HepG2 (cell line): Measurements from ENCODE around the gene USP5. TPM values are rescaled to one million over a fixed set of nuclear protein-coding genes. Genes with fewer than 3 reads are reported as not detected.

ENCODE experiments used
- CAMTA2 ChIP-seq: sonication (generic); formaldehyde crosslinking; IDR thresholded peaks from 2 replicates; pipeline ENCODE4 v1.4.0; 2020; ENCODE audit warnings: mild to moderate bottlenecking, missing genetic modification reagents, borderline replicate concordance
- CEBPB ChIP-seq: IDR thresholded peaks from 2 replicates; pipeline ENCODE4 v1.6.1; 2011; ENCODE audit warnings: low read depth, low read length, improper control_type of control experiment, borderline replicate concordance
- CEBPG ChIP-seq: IDR thresholded peaks from 2 replicates; pipeline ENCODE4 v1.6.1; 2016
- CREBL2 ChIP-seq: sonication (generic); formaldehyde crosslinking; IDR thresholded peaks from 2 replicates; pipeline ENCODE4 v1.8.1; 2023; ENCODE audit warnings: missing genetic modification reagents, mild to moderate bottlenecking, borderline replicate concordance
- DNMT3B ChIP-seq: conservative IDR thresholded peaks from 2 replicates; pipeline ENCODE4 v1.6.1; 2016; ENCODE audit warnings: missing biosample characterization, control low read depth
- ISL2 ChIP-seq: sonication (generic); formaldehyde crosslinking; IDR thresholded peaks from 2 replicates; pipeline ENCODE4 v1.5.0; 2020; ENCODE audit warnings: missing genetic modification reagents
- MTA1 ChIP-seq: sonication (generic); formaldehyde crosslinking; IDR thresholded peaks from 2 replicates; pipeline ENCODE4 v1.4.0; 2020; ENCODE audit warnings: missing genetic modification reagents, mild to moderate bottlenecking, borderline replicate concordance
- MZF1 ChIP-seq: sonication (generic); formaldehyde crosslinking; IDR thresholded peaks from 2 replicates; pipeline ENCODE4 v1.8.1; 2023; ENCODE audit warnings: mild to moderate bottlenecking, missing genetic modification reagents, borderline replicate concordance
- ONECUT2 ChIP-seq: sonication (generic); formaldehyde crosslinking; IDR thresholded peaks from 2 replicates; pipeline ENCODE4 v1.4.0; 2020; ENCODE audit warnings: missing genetic modification reagents
- POLR2AphosphoS5 ChIP-seq: IDR thresholded peaks from 2 replicates; pipeline ENCODE4 v1.6.1; 2012; ENCODE audit warnings: low read depth, low read length
- RXRA ChIP-seq: sonication (generic); formaldehyde crosslinking; IDR thresholded peaks from 2 replicates; pipeline ENCODE4 v1.5.1; 2020; ENCODE audit warnings: missing genetic modification reagents
- SETDB1 ChIP-seq: sonication (generic); formaldehyde crosslinking; IDR thresholded peaks from 2 replicates; pipeline ENCODE4 v1.5.1; 2020; ENCODE audit warnings: missing genetic modification reagents, mild to moderate bottlenecking, borderline replicate concordance
- SIN3A ChIP-seq: IDR thresholded peaks from 2 replicates; pipeline ENCODE4 v1.6.1; 2011; ENCODE audit warnings: low read depth, mild to moderate bottlenecking, control low read depth, low read length, borderline replicate concordance
- SYNCRIP ChIP-seq: fragments of 200-400 bp; formaldehyde crosslinking; IDR thresholded peaks from 2 replicates; pipeline ENCODE4 v1.6.1; 2018; ENCODE audit warnings: mild to moderate bottlenecking, low read depth, low read length; ENCODE audit not compliant: insufficient read depth
- TBX3 ChIP-seq: fragments of 450-650 bp; IDR thresholded peaks from 2 replicates; pipeline ENCODE4 v1.6.1; 2017; ENCODE audit warnings: antibody characterized with exemption, mild to moderate bottlenecking, inconsistent platforms, borderline replicate concordance
- YEATS4 ChIP-seq: sonication (generic); formaldehyde crosslinking; IDR thresholded peaks from 2 replicates; pipeline ENCODE4 v1.4.0; 2020; ENCODE audit warnings: missing genetic modification reagents, borderline replicate concordance
- ZNF318 ChIP-seq: sonication (generic); formaldehyde crosslinking; IDR thresholded peaks from 2 replicates; pipeline ENCODE4 v1.4.0; 2020; ENCODE audit warnings: mild to moderate bottlenecking, missing genetic modification reagents
- ZNF382 ChIP-seq: sonication (generic); formaldehyde crosslinking; IDR thresholded peaks from 2 replicates; pipeline ENCODE4 v1.5.0; 2020; ENCODE audit warnings: missing genetic modification reagents, mild to moderate bottlenecking, borderline replicate concordance
- ZNF512 ChIP-seq: sonication (generic); formaldehyde crosslinking; IDR thresholded peaks from 2 replicates; pipeline ENCODE4 v1.4.0; 2020; ENCODE audit warnings: mild to moderate bottlenecking, missing genetic modification reagents
- ZNF530 ChIP-seq: sonication (generic); formaldehyde crosslinking; IDR thresholded peaks from 2 replicates; pipeline ENCODE4 v1.5.0; 2020; ENCODE audit warnings: low read depth, mild to moderate bottlenecking, missing genetic modification reagents
- polyA plus RNA-seq, 8 experiments: library from polyadenylated mRNA; depleted of rRNA in 3 of 8; stranded (reverse) in 7 of 8; unstranded in 1 of 8; fragments of >200 nt; fragmentation: Illumina TruSeq in 4 of 8; extraction: Trizol in 4 of 8; gene quantifications; 2 replicates each; pipeline versions ENCODE4 v1.2.1 to v1.2.3, GENCODE V29; 2011 to 2016; ENCODE audit warnings: low read depth in 4 of 8, missing spikeins in 1 of 8, mixed read lengths in 1 of 8; ENCODE audit not compliant: insufficient read depth in 1 of 8
- total RNA-seq, 5 experiments: library from RNA; depleted of rRNA; stranded (reverse); fragments of >200 nt; fragmentation: Illumina TruSeq; extraction: Trizol; gene quantifications; 2 replicates each; pipeline ENCODE4 v1.2.3, GENCODE V29; 2016; ENCODE audit warnings: low read depth in 1 of 5

Gene USP5
- total and polyA plus RNA-seq, 2 of the 13 experiments (the other 11 are each of a cell fraction or from before 2014, with no cell fraction given) = 39.6 to 56.0 TPM

- TF ChIP-seq SIN3A (peak; percentile 93), MTA1 (CRISPR knock-in tag) (no peak), ZNF530 (CRISPR knock-in tag) (no peak), CEBPB (peak; percentile 54; the same call in 1 of the 2 replicates), TBX3 (no peak), POLR2AphosphoS5 (peak; percentile 58), SYNCRIP (no peak), RXRA (0 out of 2 replicates have a peak, but pooled peaks have one; percentile 37), ZNF382 (no peak), CEBPG (peak; percentile 61), ZNF512 (CRISPR knock-in tag) (no peak), CAMTA2 (CRISPR knock-in tag) (no peak), ZNF318 (no peak), MZF1 (CRISPR knock-in tag) (no peak), ISL2 (CRISPR knock-in tag) (no peak), CREBL2 (CRISPR knock-in tag) (no peak), YEATS4 (peak; percentile 59; the same call in 1 of the 2 replicates), DNMT3B (CRISPR knock-in tag) (no peak), ONECUT2 (CRISPR knock-in tag) (no peak), SETDB1 (CRISPR knock-in tag) (no peak)
Observed at GRCh38 chr12:6904280-6905276, 52.6 kb downstream of the USP5 start, which contains the start of gene LRRC23 (continued).
